NK-92 (cell line): ENCODE data around the gene AASDH.

Experiments
- DNase-seq: peaks from one replicate; lab custom pipeline; 2025; ENCODE audit not compliant: unreplicated experiment; lab: John Stamatoyannopoulos, UW

The AASDH gene, protein sequence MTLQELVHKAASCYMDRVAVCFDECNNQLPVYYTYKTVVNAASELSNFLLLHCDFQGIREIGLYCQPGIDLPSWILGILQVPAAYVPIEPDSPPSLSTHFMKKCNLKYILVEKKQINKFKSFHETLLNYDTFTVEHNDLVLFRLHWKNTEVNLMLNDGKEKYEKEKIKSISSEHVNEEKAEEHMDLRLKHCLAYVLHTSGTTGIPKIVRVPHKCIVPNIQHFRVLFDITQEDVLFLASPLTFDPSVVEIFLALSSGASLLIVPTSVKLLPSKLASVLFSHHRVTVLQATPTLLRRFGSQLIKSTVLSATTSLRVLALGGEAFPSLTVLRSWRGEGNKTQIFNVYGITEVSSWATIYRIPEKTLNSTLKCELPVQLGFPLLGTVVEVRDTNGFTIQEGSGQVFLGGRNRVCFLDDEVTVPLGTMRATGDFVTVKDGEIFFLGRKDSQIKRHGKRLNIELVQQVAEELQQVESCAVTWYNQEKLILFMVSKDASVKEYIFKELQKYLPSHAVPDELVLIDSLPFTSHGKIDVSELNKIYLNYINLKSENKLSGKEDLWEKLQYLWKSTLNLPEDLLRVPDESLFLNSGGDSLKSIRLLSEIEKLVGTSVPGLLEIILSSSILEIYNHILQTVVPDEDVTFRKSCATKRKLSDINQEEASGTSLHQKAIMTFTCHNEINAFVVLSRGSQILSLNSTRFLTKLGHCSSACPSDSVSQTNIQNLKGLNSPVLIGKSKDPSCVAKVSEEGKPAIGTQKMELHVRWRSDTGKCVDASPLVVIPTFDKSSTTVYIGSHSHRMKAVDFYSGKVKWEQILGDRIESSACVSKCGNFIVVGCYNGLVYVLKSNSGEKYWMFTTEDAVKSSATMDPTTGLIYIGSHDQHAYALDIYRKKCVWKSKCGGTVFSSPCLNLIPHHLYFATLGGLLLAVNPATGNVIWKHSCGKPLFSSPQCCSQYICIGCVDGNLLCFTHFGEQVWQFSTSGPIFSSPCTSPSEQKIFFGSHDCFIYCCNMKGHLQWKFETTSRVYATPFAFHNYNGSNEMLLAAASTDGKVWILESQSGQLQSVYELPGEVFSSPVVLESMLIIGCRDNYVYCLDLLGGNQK

DNA sequence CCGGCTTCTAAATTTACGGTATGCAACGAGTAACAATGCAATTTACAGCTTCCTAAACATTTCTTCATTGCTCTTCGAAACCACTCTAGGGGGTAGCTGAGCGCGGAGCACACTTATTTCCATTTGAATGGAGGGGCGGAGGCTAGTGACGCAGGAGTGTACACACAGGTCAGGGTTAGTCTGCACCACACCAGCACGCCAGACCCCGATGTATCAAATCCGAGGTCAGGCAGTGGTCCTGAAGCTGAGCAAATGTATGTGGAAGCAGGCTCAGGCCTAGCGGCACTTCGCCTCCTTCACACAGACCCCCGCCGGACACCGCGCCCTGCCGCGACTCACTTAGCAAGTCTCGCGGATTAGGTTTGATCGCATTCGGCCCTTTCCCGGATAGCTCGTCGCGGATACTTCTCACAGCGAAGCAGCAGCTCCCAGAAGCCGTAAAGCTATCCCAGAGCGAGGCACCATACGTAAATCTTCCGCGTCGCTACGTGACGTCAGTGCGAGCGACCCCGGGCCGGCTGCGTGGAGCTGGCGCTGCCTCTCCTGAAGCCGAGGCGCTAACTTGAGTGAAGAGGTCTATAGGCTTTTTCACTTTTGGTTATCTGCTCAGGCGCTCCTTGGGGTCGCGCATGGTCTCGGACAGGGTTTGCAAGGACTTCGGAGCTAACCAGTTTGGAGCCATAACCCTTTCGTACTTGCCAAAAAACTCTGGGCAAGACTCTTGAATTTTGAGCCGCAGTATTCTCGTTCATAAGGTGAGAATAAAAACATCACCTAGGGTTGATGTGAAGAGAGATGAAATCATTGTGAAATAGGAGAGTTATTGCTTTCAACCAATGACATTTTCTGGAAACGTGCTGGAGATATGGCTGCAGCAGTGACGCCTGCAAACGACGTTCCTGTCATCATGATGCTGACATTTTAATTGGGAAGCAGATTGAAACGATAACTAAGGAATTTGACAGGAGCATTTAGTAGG lies at the start of gene AASDH:
Gene AASDH (minus strand): TSS at position 469 of the 979 bp plus-strand sequence. CDS start 3,192 bp downstream, outside the sequence.
- DNase-seq: peak; percentile 59

DNA sequence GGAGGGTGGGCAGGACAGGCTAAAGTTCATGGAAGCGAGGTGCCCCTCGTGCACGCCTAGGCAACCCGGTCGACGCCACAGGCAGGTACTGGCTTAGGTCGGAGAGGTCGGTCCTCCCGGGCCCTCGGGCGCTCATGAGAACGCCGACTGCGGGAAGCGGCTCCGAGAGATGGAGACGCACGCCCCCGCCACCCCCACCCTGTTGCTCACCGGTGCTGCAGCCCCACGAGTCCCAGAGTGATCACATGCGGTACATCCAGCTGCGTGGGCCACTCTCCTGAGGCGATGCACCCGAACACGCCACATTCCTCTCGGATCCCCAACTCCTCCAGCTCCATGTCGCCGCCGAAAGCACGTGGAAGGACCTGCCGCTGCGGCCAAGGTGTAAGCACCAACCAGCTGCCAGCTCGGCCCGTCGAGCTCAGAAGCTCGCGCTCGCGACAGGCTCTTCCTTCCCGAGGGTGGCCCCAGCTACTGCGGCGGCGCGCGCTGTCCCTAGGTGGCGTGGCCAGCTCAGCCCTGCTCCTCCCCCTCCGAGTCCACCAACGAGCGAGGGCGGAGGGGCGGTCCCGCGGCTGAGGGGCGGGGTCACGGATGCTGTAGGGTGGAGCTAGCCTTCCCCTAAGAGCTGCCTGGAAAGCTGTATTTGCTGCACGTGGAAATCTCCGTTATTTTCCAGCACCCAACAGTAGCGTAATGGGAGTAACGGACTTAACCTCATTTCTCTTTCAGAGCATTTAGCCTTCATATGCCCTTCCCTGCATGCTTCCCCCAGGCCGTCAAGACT lies 48.0 kb upstream of the AASDH start, which contains the start of gene PPAT:
Gene PPAT (minus strand): TSS at position 476 of the 787 bp plus-strand sequence. CDS start 138 bp downstream, at position 338.
- DNase-seq: peak; percentile 88

DNA sequence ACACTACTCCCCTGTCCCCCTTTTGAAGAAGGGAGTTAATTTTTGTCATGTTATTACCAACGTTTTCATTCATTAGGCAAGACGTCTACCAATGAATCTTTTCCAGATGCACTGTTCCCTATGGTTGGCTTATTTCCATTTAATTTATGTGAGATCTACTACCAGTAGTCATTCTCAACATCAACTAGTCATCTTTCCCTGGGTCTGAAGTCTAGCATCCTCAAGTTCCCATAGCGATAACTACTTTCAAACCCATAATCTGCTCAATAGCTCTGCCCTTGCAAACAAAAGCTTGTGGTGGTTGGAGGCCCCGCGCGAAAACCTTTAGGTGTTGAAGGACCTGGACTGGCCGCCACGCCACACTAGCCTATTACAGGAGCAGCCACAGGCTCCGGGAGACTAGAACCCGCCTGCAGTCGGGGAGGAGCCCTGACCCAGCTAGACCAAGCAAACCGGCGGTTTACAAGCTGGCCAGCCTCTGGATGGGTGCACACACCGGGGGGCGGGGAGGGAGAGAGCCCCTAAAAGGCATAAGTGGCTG lies 47.4 kb upstream of the AASDH start:
- no peak for DNase-seq

DNA sequence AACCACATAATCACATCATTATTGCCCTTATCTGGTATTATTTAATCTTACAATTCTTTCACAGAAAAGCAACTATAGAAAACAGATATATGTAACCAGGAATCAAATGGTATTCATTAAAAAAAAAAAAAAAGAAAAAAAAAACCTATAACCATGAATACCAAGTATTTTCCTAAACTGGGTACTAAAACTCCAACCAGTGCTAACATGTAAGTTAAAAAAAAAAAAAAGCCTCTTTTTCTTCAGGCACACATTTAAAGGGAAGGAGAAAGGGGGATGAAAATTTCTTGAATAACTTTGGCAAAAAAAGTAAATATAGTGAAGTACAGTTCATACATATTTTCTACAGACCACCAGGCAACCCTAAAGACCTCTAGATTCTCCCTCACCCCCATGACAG lies 46.0 kb upstream of the AASDH start:
- no peak for DNase-seq

DNA sequence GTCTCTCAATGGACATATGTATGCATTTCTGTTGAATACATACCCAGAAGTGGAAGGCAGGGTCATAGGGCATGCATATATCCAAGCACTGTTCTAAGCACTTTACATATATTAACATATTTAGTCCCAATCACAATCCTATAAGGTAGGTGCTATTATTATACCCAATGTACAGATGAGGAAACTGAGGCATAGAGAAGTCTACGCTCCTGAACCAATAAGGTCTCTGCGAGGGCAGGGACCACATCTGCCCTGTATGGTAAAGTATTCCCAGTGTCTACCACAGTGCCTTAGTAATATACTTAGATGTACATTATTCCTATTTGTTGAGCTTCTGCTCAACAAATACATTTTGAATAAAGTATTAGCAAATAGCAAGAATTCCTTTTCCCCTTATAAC lies 42.9 kb upstream of the AASDH start:
- DNase-seq: no peak

DNA sequence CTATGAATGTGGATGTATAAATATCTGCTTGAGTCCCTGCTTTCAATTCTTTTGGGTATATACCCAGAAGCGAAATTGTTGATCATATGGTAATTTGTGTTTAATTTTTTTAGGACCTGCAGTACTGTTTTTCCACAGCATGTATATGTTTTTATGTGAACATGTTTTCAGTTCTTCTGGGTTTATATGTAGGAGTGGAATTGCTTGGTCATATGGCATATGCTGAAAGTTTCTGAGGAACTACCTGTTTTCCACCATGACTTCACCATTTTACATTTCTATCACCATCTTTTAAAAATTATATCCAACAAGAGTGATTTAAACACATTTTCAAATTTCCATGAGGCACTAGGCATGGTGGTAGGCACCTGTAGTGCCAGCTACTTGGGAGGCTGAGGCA lies 39.9 kb upstream of the AASDH start:
- DNase-seq: no peak

DNA sequence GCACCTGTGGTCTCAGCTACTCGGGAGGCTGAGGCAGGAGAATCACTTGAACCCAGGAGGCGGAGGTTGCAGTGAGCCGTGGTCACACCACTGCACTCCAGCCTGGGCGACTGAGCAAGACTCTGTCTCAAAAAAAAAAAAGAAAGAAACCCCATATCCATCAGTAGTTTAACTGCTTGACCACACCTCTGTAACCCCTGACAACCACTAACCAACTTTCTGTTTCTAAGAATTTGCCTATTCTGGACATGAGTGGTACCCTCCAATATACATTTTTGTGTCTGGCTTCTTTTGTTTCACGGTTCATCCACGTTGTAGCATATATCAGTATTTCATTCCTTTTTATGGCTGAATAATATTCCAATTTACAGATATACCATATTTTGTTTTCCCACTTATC lies 39.0 kb upstream of the AASDH start:
- DNase-seq: no peak

DNA sequence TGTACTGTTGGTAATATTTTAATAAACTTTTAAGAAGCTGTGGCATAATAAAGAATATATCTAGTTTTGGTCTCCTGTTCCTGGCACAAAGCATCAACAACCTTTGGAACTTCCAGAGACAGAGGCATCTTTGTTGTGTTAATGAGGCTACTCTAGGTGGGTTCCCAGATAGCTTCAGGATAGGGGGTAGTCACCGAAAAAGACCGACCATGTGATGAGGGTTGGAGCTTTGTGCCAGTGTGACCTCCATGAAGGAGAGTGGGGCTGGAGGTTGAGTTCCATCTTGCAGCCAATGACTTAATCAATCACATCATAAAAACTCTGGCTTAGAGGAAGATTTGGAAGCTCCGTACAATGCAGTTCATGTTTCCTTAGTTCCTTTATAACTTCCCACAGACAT lies 38.2 kb upstream of the AASDH start:
- no peak for DNase-seq

DNA sequence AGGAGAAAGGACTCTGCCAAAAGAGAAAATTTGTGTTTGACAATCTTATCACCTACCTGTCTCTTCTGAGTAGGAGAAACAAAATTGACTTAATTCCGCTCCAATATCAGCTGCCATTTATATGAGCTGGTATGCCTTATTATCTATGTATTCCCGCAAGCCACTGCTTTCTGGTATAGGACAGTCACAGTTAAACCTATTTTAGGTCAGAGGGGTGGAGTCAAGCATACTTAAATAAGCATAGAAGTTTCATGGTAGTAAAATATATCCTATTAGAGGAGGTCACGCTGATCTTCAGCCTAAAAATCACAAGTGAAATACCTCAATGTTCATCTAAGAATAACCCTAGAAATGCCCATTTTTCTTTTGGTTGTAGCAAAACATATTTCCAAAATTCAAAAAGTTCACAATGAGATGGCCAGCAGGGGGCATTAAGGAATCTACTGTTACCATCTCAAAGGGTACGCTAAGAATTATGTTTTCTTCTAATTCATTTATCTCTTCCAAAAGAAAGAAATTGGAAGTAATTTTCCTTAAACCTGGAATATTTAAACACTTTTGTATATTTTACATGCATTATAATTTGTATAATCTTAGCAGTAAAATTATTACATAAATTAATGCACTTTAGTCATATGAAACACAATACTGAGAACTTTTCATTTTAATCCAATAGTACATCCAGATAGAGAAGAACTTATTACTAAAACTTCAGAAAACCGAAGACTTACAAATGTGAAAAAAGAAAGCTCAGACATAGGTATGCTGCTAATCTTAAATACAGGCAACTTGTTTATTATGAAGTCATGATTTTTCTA lies 37.6 kb upstream of the AASDH start:
- DNase-seq: no peak

DNA sequence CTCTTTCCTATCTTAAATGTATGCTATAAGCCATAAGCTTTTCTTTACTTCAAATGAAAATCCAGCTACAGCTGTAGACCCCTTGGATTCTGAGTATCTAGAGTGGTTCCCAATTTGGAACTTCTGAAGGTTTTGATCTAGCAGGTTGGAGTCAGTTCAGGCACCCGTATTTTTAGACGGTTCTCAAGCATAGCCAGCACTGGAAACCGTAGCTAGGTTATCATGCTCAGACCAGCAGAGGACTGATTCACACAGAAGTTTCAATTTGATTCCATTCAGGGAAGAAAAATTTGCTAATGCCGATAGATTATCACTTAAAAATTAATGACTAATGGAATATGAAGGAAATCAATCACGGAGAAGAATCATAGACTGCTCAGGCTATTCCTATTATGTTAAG lies 36.9 kb upstream of the AASDH start:
- DNase-seq: no peak

DNA sequence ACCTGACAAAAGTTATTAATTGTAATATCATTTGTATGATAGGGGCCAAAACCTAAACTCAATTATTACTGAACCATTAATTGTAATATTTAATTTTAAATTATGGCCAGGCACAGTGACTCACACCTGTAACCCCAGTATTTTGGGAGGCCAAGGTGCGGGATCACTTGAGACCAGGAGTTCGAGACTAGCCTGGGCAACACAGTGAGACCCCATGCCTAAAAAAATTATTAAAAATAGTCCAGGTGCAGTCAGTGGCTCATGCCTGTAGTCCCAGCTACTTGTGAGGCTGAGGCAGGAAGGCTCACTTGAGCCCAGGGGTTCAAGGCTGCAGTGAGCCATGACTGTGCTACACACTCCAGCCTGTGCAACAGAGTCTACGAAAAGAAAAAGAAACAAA lies 30.1 kb upstream of the AASDH start:
- DNase-seq: no peak

DNA sequence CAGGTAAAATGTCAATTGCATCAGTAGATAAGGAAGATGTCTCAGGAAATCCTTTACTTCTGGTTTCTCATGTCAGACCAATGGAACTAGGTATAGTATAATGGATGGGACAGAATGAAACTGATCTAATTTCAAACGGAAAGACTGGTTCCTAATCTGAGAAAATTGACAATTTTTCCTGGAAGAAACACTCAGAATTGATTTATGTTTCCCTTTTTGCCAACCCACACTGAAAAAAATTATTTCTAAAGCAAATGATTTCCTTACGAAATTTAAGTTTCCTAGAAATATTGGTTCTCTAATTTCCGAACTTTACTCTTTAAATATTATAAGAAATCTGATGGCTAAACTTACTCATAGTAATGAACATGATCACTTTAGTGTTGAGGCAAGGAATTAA lies 29.1 kb upstream of the AASDH start:
- DNase-seq: no peak

DNA sequence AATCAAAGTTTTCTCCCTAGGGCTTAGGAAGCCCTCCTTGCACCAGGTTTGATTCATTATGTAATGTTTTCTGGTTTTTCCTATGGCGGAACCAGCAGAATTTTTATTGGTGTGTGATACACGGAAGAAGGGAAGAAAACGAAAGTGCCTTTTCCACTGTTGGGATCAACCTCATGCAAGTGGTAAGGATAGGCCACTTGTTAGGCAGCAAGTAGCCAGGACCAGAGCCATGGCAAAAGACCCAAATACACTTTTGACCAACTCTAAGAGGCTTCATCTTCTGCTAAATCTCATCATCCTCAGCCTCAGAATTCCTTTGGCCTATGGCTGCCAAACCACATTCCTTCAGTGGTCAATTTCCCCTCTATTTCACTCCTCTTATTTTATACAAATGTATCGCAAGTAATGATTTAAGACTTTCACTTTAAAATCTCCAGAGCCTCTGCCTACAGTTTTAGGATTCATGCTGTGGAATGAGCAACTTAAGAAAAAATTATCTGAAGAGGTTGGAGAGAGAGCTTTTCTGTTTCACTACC lies 26.9 kb upstream of the AASDH start:
- no peak for DNase-seq

DNA sequence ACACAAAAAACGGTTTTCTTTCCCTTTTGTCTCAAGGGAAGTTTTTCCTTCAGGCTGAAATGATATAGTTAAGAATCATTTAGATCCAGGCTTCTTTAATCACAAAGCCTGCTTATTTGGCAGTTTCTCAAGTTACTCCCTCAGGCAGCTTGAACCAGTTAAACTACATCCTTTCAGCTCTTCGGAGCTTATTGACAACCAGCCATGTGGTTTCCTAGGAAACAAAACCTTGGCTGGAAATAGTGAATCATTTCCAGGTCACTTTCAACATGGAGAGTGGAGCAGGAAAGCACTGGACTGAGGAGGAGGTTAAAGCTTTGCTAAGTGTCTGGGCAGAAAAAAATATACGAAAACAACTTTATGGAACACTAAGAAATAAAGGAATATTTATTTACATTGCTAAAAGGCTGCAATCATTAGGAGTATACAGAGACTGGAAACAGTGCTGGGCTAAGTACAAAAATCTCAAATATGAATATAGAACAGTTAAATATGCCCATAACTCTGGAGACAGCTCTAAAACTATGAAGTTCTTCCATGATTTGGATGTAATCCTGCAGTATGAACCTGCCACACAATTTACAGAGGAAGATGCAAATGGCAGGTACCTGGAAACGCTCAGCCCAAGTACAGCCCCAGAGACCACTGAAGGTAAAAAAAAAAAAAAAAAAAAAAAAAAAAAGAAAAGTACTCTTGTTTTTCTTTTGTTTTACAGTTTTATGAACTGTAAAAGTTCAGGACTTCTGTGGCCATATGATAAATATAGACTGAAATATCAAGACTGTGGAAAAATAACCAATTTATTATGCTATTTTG lies 23.2 kb upstream of the AASDH start:
- no peak for DNase-seq

DNA sequence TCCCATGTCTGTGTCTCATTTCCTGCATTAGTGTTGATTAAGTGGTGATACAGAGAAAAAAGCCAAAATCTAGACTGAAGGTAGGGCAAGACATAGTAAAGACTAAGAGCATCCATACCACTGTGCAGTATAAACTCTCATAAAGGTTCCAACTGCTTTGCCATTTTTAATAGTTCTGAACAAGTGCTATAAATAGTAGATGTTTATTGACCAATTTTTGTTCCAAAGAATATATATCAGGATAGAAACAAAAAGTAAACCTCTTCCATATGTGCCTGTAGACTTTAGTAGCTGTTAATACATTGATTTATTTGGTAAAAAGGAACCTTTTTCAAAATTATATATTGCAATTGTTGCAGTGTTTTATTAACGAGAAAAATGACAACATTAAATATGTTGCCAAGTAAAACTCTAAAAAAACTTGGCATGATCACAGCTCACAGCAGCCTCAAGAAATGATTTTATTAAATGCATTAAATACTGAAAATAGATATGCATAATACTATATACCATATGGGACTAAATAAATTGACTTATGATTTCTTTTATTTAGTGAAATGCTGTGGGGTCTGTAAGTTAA lies 22.3 kb upstream of the AASDH start:
- no peak for DNase-seq

DNA sequence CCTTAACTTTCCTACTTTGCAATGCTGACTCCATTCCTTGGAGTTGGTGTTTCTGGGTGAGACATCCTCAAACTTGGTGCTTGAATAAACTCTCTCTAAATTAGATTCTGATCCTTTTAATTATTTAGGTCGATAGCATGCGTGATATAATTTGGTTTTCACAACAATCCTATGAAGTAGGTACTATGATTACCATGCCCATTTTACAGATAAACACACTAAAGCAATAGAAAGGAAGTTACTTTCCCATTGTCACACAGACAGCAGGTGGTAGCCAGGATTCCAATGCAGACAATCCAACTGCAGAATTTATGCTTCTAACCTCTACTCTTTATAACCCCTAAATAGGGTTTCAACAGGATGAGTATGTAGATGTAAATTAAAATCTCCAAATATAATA lies 21.7 kb upstream of the AASDH start:
- no peak for DNase-seq

DNA sequence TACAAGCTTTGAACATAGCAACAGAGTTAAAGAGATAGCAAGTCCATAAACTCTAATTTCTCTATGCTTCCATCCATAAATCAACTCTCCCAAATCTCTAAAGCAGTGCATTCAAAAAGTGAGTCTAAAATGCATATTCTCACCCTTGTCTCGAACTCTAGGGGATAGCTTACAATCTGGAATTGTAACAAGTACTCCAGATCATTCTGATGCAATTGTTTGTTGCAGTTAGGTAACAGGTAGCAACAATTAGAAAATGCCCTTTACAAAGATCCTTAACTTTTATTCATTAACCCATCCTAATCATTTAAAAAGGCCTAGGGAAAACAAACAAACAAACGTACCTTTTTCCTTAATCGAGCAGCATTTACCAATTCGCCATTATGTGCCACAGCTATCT lies 18.9 kb upstream of the AASDH start:
- no peak for DNase-seq
